ENCODE data around the gene CLTCL1. TPM values are rescaled to one million over a fixed set of nuclear protein-coding genes. Genes with fewer than 3 reads are reported as not detected.

CLTCL1 gene
- total and polyA plus RNA-seq, 9 of the 15 experiments (the other 6 are each of a cell fraction or from before 2014, with no cell fraction given), result 1.1 to 11.7 (median 5.0) TPM

GRCh38 chr22:19179497-19180048, 111.9 kb downstream of the CLTCL1 start (continued):
- TF ChIP-seq ZBTB49 (CRISPR knock-in tag; IDR thresholded peaks at IDR 0.05; ENCODE audit: borderline replicate concordance) (no peak), ZNF449 (CRISPR knock-in tag; IDR thresholded peaks at IDR 0.05) (no peak; the same call in 1 of the 2 replicates), ETV5 (CRISPR knock-in tag; IDR thresholded peaks at IDR 0.05; ENCODE audit: low read depth) (no peak), ZBTB43 (CRISPR knock-in tag; IDR thresholded peaks at IDR 0.05) (no peak), RFX1 (IDR thresholded peaks at IDR 0.05) (no peak), AFF1 (IDR thresholded peaks at IDR 0.05; ENCODE audit: low read depth in 1 of 2, partially characterized antibody in 2 of 2) (no peak), CBX2 (IDR thresholded peaks at IDR 0.05; ENCODE audit: insufficient read depth, low read length, poor library complexity, severe bottlenecking) (no peak), NELFE (IDR thresholded peaks at IDR 0.05; ENCODE audit: insufficient read depth, insufficient read length) (no peak), ZNF316 (IDR thresholded peaks at IDR 0.05) (no peak), ZNF232 (CRISPR knock-in tag; IDR thresholded peaks at IDR 0.05) (no peak), YBX1 (IDR thresholded peaks at IDR 0.05) (no peak), NEUROD1 (IDR thresholded peaks at IDR 0.05; ENCODE audit: borderline replicate concordance, low read depth, low read length, partially characterized antibody) (peak; percentile 79), SRF (CRISPR knock-in tag; IDR thresholded peaks at IDR 0.05) (no peak), THRB (CRISPR knock-in tag; conservative IDR thresholded peaks at IDR 0.05) (no peak), RBM14 (IDR thresholded peaks at IDR 0.05; ENCODE audit: borderline replicate concordance, insufficient read depth, low read depth, low read length) (no peak), ZNF584 (CRISPR knock-in tag; IDR thresholded peaks at IDR 0.05; ENCODE audit: low read depth) (no peak), RBM34 (IDR thresholded peaks at IDR 0.05; ENCODE audit: borderline replicate concordance, insufficient read depth, low read length) (no peak)
